GM19452 (cell line): Measurements from ENCODE around the gene SAMD11.
A peak's percentile ranks its signal among the peaks of the same experiment; 100 is the strongest.
"Not testable (repeated sequence)": the region's sequence is repeated elsewhere in the genome, so short reads cannot be mapped to it uniquely, and the experiment has no call there.

Source experiments
- ATAC-seq: cut with Tn5 transposase; IDR thresholded peaks from one replicate; pipeline ENCODE4 v1.9.1; 2021; ENCODE audit not compliant: unreplicated experiment

SAMD11 gene

GRCh38 chr1:974687-975328, 51.1 kb downstream of the SAMD11 start:
- no peak for ATAC-seq

GRCh38 chr1:975365-975764, 51.6 kb downstream of the SAMD11 start:
- no peak for ATAC-seq

- ATAC-seq, result peak; percentile 64
These were observed 52.4 kb downstream of the SAMD11 start for GRCh38 chr1:975896-976683.

GRCh38 chr1:976791-977190, 53.1 kb downstream of the SAMD11 start:
- ATAC-seq, result not testable (repeated sequence)

- no peak for ATAC-seq
These were observed 54.5 kb downstream of the SAMD11 start for GRCh38 chr1:978069-978834.

- ATAC-seq, result no peak
These were observed 55.4 kb downstream of the SAMD11 start for GRCh38 chr1:978835-979743.

GRCh38 chr1:979744-980072, 56.0 kb downstream of the SAMD11 start:
- no peak for ATAC-seq

- no peak for ATAC-seq
These were observed 56.4 kb downstream of the SAMD11 start for GRCh38 chr1:980137-980571.

- no peak for ATAC-seq
These were observed 57.1 kb downstream of the SAMD11 start for GRCh38 chr1:980602-981395.

GRCh38 chr1:981491-981954, 57.8 kb downstream of the SAMD11 start:
- no peak for ATAC-seq

GRCh38 chr1:981955-982558, 58.3 kb downstream of the SAMD11 start, which contains the start of gene PERM1:
PERM1 (minus strand) TSS chr1:982093; CDS start chr1:981029, 1,064 bp downstream.
- ATAC-seq, result no peak

GRCh38 chr1:982765-983436, 59.2 kb downstream of the SAMD11 start:
- no peak for ATAC-seq

- ATAC-seq, result no peak
These were observed 60.2 kb downstream of the SAMD11 start for GRCh38 chr1:983798-984475.

GRCh38 chr1:984476-984814, 60.7 kb downstream of the SAMD11 start:
- ATAC-seq, result no peak

- ATAC-seq, result no peak
These were observed 61.4 kb downstream of the SAMD11 start for GRCh38 chr1:985126-985525.

GRCh38 chr1:988061-988460, 64.3 kb downstream of the SAMD11 start:
- ATAC-seq, result not testable (repeated sequence)

- ATAC-seq, result not testable (repeated sequence)
These were observed 67.6 kb downstream of the SAMD11 start for GRCh38 chr1:991275-991674.

- no peak for ATAC-seq
These were observed 68.2 kb downstream of the SAMD11 start for GRCh38 chr1:991895-992294.
